Activated naive CD8-positive, alpha-beta T cell treated with anti-CD3 and anti-CD28 coated beads, Interleukin-2, amount 10 ng/mL, durations not matched to agents 7 days and 5 days (primary cell): ENCODE data around the gene SH3RF1. TPM values are rescaled to one million over a fixed set of nuclear protein-coding genes. Genes with fewer than 3 reads are reported as not detected.

ENCODE experiments used
- ATAC-seq: fragments of 150-1000 bp; cut with Tn5 transposase; one replicate; pipeline ENCODE4 v1.10.0; 2021; ENCODE audit warnings: low read depth, moderate library complexity
- POLR2A ChIA-PET: fragments of 350-600 bp; sonication (Branson Sonifier 250); formaldehyde crosslinking; loops from one replicate; lab custom pipeline; 2021; ENCODE audit warnings: antibody characterized with exemption; lab: Charles Lee
- DNase-seq: peaks from one replicate; pipeline ENCODE4 v3.0.0; 2021
- H3K27ac Mint-ChIP-seq: one replicate; pipeline ENCODE4 v1.8.0; 2022; ENCODE audit warnings: mild to moderate bottlenecking, mixed read lengths
- H3K27me3 Mint-ChIP-seq: one replicate; pipeline ENCODE4 v1.8.0; 2022; ENCODE audit warnings: mild to moderate bottlenecking, moderate library complexity, mixed read lengths
- H3K36me3 Mint-ChIP-seq: one replicate; pipeline ENCODE4 v1.8.0; 2021; ENCODE audit warnings: mild to moderate bottlenecking, mixed read lengths
- H3K4me1 Mint-ChIP-seq: one replicate; pipeline ENCODE4 v1.8.0; 2021; ENCODE audit warnings: mixed read lengths
- H3K4me3 Mint-ChIP-seq: one replicate; pipeline ENCODE4 v1.8.0; 2022; ENCODE audit warnings: mild to moderate bottlenecking, moderate library complexity, mixed read lengths
- H3K9me3 Mint-ChIP-seq: one replicate; pipeline ENCODE4 v1.8.0; 2021; ENCODE audit warnings: mixed read lengths
- total RNA-seq, 2 experiments: library from RNA; stranded (reverse); gene quantifications; one replicate each; pipeline ENCODE4 v1.2.3, GENCODE V29; 2021

SH3RF1 gene
- total RNA-seq, 2 experiments from 2014 or later: 0.14 TPM; not detected in 1

DNA sequence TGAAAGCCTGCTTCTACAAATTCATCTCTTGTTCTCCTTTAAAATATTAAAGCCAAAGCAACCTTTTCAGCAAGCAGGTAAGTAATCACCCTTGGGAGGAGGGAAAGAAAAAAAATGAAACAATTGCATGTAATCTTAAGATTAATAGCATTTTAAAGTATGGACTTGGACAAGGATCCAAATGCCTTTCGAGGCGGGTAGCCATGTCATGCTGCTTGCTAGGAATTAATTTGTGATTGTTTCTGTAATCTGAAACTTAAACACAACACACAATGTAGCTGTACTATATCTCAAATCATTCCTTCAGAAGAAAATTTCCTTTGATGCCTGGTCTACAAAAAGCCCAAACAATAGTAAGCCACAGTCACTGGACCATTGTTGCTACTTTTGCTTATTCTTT, 148.3 kb downstream of the SH3RF1 start:
- no peak for ATAC-seq
- H3K36me3 Mint-ChIP-seq: no peaks in the 10 kb centered on the region
- no peak overlapping the region for H3K4me3 Mint-ChIP-seq
- H3K27me3 Mint-ChIP-seq: peaks cover 2% of the 10 kb centered on the region
- H3K27ac Mint-ChIP-seq: no peak overlapping the region
- no peaks in the 10 kb centered on the region for H3K9me3 Mint-ChIP-seq
- POLR2A ChIA-PET: no interaction called here
- no peak for DNase-seq
- H3K4me1 Mint-ChIP-seq: no peaks in the 10 kb centered on the region

- Mint-ChIP-seq H3K27me3 (peaks cover 2% of the 10 kb centered on the region), H3K4me3 (no peak overlapping the region), H3K27ac (no peak overlapping the region), H3K36me3 (no peaks in the 10 kb centered on the region), H3K4me1 (no peaks in the 10 kb centered on the region), H3K9me3 (no peaks in the 10 kb centered on the region)
- ATAC-seq (no peak), DNase-seq (no peak)
- POLR2A ChIA-PET: no interaction called here
These were observed 148.8 kb downstream of the SH3RF1 start for GRCh38 chr4:169121861-169122382.

DNA sequence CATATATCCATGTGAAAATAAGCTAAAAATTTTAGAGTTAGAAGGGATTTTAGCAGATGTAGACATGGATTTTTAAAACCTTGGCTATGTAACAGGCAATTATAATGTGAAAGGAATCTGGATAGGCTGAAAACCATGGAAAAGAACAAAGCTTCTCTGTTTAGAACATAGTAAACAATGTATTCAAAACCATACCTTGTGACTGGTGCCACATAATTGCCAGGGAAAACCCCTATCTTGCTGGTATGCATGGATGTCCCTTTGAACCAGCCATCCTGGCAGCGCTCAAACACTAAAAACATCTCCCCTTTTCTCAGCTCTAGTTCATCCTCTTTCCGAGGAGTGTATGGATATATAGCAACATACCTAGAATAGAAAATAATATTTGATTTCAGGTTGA, 150.1 kb downstream of the SH3RF1 start:
- ATAC-seq (no peak), DNase-seq (no peak)
- Mint-ChIP-seq H3K27ac (no peak overlapping the region), H3K9me3 (no peaks in the 10 kb centered on the region), H3K4me3 (no peak overlapping the region), H3K4me1 (no peaks in the 10 kb centered on the region), H3K27me3 (peaks cover 2% of the 10 kb centered on the region), H3K36me3 (no peaks in the 10 kb centered on the region)
- POLR2A ChIA-PET: no interaction called here

DNA sequence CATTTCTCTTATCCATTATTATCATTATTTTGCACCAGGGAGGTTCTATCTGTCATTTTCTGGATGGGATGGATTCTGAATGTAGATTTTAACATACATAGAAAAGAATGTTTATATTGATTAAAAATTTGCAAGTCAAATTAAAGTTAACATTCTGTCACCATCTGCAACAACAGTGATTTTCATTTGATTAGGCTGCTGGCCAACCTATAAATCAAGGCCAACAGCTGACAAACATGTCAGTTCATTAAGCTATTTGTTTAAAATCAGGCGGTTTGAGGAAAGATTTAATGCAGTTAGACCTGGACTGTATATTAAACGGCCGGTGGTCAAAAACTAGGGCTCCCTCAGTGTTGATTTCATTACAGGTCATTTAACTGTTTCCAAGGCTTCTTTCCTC, 151.2 kb downstream of the SH3RF1 start:
- Mint-ChIP-seq H3K27me3 (peaks cover 2% of the 10 kb centered on the region), H3K9me3 (no peaks in the 10 kb centered on the region), H3K4me1 (no peaks in the 10 kb centered on the region), H3K4me3 (no peak overlapping the region), H3K27ac (no peak overlapping the region), H3K36me3 (no peaks in the 10 kb centered on the region)
- POLR2A ChIA-PET: no interaction called here
- DNase-seq (no peak), ATAC-seq (no peak)

GRCh38 chr4:169117591-169118081, 153.1 kb downstream of the SH3RF1 start:
- ATAC-seq: no peak
- no peak for DNase-seq
- Mint-ChIP-seq H3K4me1 (no peaks in the 10 kb centered on the region), H3K27ac (no peak overlapping the region), H3K9me3 (no peaks in the 10 kb centered on the region), H3K4me3 (no peak overlapping the region), H3K36me3 (no peaks in the 10 kb centered on the region), H3K27me3 (peaks cover 2% of the 10 kb centered on the region)
- POLR2A ChIA-PET: no interaction called here

DNA sequence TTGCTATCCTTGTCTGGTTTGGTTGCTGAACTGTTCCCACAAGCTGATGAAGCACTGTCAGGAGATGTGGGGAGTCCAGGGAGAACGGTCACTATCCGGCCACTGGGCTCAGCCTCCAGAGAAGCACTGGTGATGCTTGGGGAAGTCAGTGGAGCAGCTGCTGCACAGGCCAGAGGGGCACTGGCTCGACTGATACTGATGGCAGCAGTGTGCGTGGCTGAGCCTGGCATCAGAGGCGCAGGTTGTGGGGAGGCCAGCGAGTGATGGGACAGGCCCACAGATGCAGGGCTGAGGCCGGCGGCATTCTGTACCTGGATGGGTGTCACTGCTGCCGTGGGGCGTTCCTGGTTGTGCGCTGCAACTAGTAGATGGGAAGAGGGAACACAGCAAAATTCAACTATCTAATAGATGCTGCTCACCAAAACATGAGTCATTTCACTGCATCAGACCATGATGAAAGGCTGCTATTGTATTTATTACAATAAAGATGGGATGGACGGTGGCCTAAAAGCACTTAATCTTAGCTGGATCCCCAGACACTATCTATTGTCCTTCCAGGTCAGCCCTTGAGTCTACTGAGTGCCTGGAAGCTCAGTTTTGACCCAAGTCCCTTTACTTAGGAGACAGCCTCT, 154.4 kb downstream of the SH3RF1 start:
- H3K4me3 Mint-ChIP-seq: no peak overlapping the region
- H3K9me3 Mint-ChIP-seq: no peaks in the 10 kb centered on the region
- no peaks in the 10 kb centered on the region for H3K4me1 Mint-ChIP-seq
- H3K27ac Mint-ChIP-seq: no peak overlapping the region
- DNase-seq (no peak), ATAC-seq (no peak)
- POLR2A ChIA-PET: no interaction called here
- H3K27me3 Mint-ChIP-seq: no peaks in the 10 kb centered on the region
- no peaks in the 10 kb centered on the region for H3K36me3 Mint-ChIP-seq

GRCh38 chr4:169115897-169116254, 154.9 kb downstream of the SH3RF1 start:
- no peaks in the 10 kb centered on the region for H3K36me3 Mint-ChIP-seq
- H3K4me1 Mint-ChIP-seq: no peaks in the 10 kb centered on the region
- H3K9me3 Mint-ChIP-seq: no peaks in the 10 kb centered on the region
- POLR2A ChIA-PET: no interaction called here
- no peak overlapping the region for H3K4me3 Mint-ChIP-seq
- DNase-seq (no peak), ATAC-seq (no peak)
- no peak overlapping the region for H3K27ac Mint-ChIP-seq
- H3K27me3 Mint-ChIP-seq: no peaks in the 10 kb centered on the region

- ATAC-seq (no peak), DNase-seq (no peak)
- H3K36me3 Mint-ChIP-seq: no peaks in the 10 kb centered on the region
- H3K9me3 Mint-ChIP-seq: no peaks in the 10 kb centered on the region
- POLR2A ChIA-PET: no interaction called here
- H3K27me3 Mint-ChIP-seq: no peaks in the 10 kb centered on the region
- H3K4me1 Mint-ChIP-seq: no peaks in the 10 kb centered on the region
- no peak overlapping the region for H3K27ac Mint-ChIP-seq
- no peak overlapping the region for H3K4me3 Mint-ChIP-seq
These were observed 155.4 kb downstream of the SH3RF1 start for GRCh38 chr4:169115144-169115896.

GRCh38 chr4:169114341-169114974, 156.3 kb downstream of the SH3RF1 start:
- Mint-ChIP-seq H3K9me3 (no peaks in the 10 kb centered on the region), H3K4me3 (no peak overlapping the region), H3K4me1 (no peaks in the 10 kb centered on the region), H3K27me3 (no peaks in the 10 kb centered on the region), H3K36me3 (no peaks in the 10 kb centered on the region), H3K27ac (no peak overlapping the region)
- ATAC-seq: no peak
- no peak for DNase-seq
- POLR2A ChIA-PET: no interaction called here

DNA sequence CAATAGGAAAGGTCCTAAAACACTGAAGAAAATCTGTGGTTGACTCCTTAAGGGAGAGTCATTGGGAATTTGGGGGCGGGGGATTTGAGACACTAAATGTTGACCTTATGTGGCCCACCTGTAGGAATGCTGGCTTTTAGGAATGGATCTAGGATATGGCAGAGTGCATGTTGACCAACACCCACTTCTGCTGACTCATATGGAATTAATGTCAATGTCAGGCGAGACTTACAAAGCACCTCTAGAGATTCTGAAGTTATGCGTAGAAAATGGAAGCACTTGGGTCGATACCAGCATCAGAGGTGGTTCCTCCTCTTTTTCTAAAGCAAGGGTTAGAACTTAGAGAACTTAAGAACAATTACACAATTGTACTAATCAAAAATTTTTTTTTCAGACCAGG, 160.1 kb downstream of the SH3RF1 start:
- Mint-ChIP-seq H3K4me3 (no peak overlapping the region), H3K36me3 (no peaks in the 10 kb centered on the region), H3K4me1 (no peaks in the 10 kb centered on the region), H3K27ac (no peak overlapping the region), H3K27me3 (no peaks in the 10 kb centered on the region), H3K9me3 (no peaks in the 10 kb centered on the region)
- DNase-seq (no peak), ATAC-seq (no peak)
- POLR2A ChIA-PET: no interaction called here

DNA sequence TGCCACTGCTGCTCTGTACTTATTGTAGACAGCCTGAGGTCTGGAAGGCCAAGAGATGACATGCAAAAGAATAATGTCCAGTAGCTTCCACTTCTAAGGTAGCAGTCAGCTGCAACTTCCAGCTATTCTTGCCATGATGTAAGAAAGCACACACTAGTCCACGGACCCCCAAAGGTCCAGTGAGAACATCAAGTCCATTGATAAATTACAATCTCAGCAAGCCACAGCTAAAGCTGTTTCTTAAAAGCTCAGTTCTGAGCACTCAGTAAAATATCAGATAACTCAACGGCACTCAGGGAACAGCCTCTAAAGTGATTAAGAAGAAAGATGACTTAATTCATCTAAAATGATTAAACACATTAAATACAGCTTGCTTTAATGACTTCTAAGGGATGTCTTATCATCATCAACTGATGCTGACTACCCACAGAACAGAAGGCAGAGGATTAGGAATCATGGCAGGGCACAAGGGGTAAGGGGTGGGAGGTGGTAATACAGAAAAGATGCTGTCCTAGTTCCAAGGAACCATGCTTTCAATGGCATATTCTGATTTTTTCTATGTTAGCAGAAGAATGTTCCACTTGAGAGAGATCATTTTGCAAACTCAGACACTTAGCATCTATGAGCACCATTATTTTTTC, 161.6 kb downstream of the SH3RF1 start:
- POLR2A ChIA-PET: no interaction called here
- no peaks in the 10 kb centered on the region for H3K4me1 Mint-ChIP-seq
- no peak overlapping the region for H3K4me3 Mint-ChIP-seq

GRCh38 chr4:169108303-169108702, 162.5 kb downstream of the SH3RF1 start:
- H3K9me3 Mint-ChIP-seq: no peaks in the 10 kb centered on the region
- ATAC-seq: no peak
- H3K27ac Mint-ChIP-seq: no peak overlapping the region
- POLR2A ChIA-PET: no interaction called here
- no peak overlapping the region for H3K4me3 Mint-ChIP-seq
- no peaks in the 10 kb centered on the region for H3K4me1 Mint-ChIP-seq
- no peaks in the 10 kb centered on the region for H3K36me3 Mint-ChIP-seq
- DNase-seq: no peak
- peaks cover 2% of the 10 kb centered on the region for H3K27me3 Mint-ChIP-seq

More for the DNA sequence above, 161.6 kb downstream of the SH3RF1 start:
- peaks cover 2% of the 10 kb centered on the region for H3K27me3 Mint-ChIP-seq
- DNase-seq (no peak), ATAC-seq (no peak)
- H3K27ac Mint-ChIP-seq: no peak overlapping the region
- H3K36me3 Mint-ChIP-seq: no peaks in the 10 kb centered on the region
- H3K9me3 Mint-ChIP-seq: no peaks in the 10 kb centered on the region

DNA sequence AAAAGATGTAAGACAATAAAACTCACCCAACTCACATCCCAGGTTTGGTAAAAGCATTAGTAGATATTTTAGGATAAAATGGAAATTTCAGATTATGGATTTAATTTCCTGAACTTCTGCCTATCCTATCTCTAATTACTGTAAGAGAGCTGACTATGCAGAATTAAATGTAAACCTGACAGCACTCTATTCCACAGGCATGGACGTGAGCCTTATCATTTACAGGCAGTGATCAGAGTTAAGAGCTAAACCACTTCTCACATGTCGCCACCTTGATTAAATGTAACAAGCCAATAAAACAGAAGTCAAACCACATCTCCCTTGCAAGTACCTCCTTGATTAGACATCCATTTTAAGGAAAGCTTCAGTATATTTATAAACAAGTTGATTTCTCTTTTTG, 163.2 kb downstream of the SH3RF1 start:
- H3K27ac Mint-ChIP-seq: no peak overlapping the region
- H3K4me3 Mint-ChIP-seq: no peak overlapping the region
- no peaks in the 10 kb centered on the region for H3K9me3 Mint-ChIP-seq
- no peaks in the 10 kb centered on the region for H3K4me1 Mint-ChIP-seq
- POLR2A ChIA-PET: no interaction called here
- ATAC-seq (no peak), DNase-seq (no peak)
- peaks cover 2% of the 10 kb centered on the region for H3K27me3 Mint-ChIP-seq
- no peaks in the 10 kb centered on the region for H3K36me3 Mint-ChIP-seq
